HEK293 (cell line): ENCODE measurements around the gene RNF126.

ENCODE experiments used
- CTCF ChIA-PET: fragments of 350-600 bp; formaldehyde crosslinking; extraction: SDS; loops from one replicate; lab custom pipeline; 2021; ENCODE audit warnings: antibody characterized with exemption; lab: Yijun Ruan, JAX
- POLR2A ChIA-PET: fragments of 300-600 bp; formaldehyde crosslinking; extraction: SDS; loops from one replicate; lab custom pipeline; 2020; ENCODE audit warnings: antibody characterized with exemption, inconsistent platforms; lab: Yijun Ruan, JAX
- H3K27ac ChIP-seq: fragments of 200-500 bp; sonication (Bioruptor generic); 2 replicates; pipeline ENCODE4 v1.5.1; 2014; ENCODE audit warnings: low read depth, low read length, control low read depth, inconsistent platforms; ENCODE audit errors: extremely low read depth
- H3K36me3 ChIP-seq, 2 experiments: fragments of 200-500 bp in 1 of 2; sonication (Bioruptor generic) in 1 of 2; 1 replicate in 1 of 2; 2 replicates in 1 of 2; pipeline ENCODE4 v1.5.1; 2014 to 2017; ENCODE audit warnings: inconsistent platforms in 2 of 2, low read length in 2 of 2; ENCODE audit not compliant: control insufficient read depth in 2 of 2, insufficient read depth in 1 of 2
- H3K4me1 ChIP-seq: fragments of 200-500 bp; sonication (Bioruptor generic); 2 replicates; pipeline ENCODE4 v1.5.1; 2014; ENCODE audit warnings: mild to moderate bottlenecking, low read length, inconsistent platforms; ENCODE audit not compliant: control insufficient read depth, insufficient read depth
- H3K4me3 ChIP-seq: 2 replicates; pipeline ENCODE4 v1.5.1; 2011; ENCODE audit warnings: low read depth, mild to moderate bottlenecking, control low read depth, low read length, moderate library complexity
- H3K9me3 ChIP-seq: fragments of 200-500 bp; sonication (Bioruptor generic); 2 replicates; pipeline ENCODE4 v1.5.1; 2014; ENCODE audit warnings: low read depth, low read length, inconsistent platforms; ENCODE audit not compliant: control insufficient read depth, insufficient read depth
- SP7 ChIP-seq: fragments of 450-650 bp; formaldehyde crosslinking; IDR thresholded peaks from 2 replicates; pipeline ENCODE4 v1.5.1; 2016; ENCODE audit warnings: missing biosample characterization, missing genetic modification characterization
- ZBTB48 ChIP-seq: fragments of 450-650 bp; formaldehyde crosslinking; IDR thresholded peaks from 2 replicates; pipeline ENCODE4 v1.5.1; 2016; ENCODE audit warnings: missing biosample characterization, missing genetic modification characterization
- ZNF2 ChIP-seq: fragments of 450-650 bp; formaldehyde crosslinking; IDR thresholded peaks from 2 replicates; pipeline ENCODE4 v1.5.1; 2016; ENCODE audit warnings: missing biosample characterization, missing genetic modification characterization
- ZNF248 ChIP-seq: fragments of 450-650 bp; formaldehyde crosslinking; IDR thresholded peaks from 2 replicates; pipeline ENCODE4 v1.5.1; 2017; ENCODE audit warnings: missing biosample characterization, missing genetic modification characterization
- ZNF433 ChIP-seq: fragments of 450-650 bp; formaldehyde crosslinking; IDR thresholded peaks from 2 replicates; pipeline ENCODE4 v1.5.1; 2016; ENCODE audit warnings: missing biosample characterization, missing genetic modification characterization, low read depth
- ZNF530 ChIP-seq: fragments of 450-650 bp; formaldehyde crosslinking; IDR thresholded peaks from 2 replicates; pipeline ENCODE4 v1.5.1; 2016; ENCODE audit warnings: low read depth, missing biosample characterization, missing genetic modification characterization
- ZNF549 ChIP-seq: fragments of 450-650 bp; IDR thresholded peaks from 2 replicates; pipeline ENCODE4 v1.5.1; 2018; ENCODE audit warnings: missing biosample characterization, missing genetic modification characterization, mild to moderate bottlenecking, inconsistent platforms, moderate library complexity
- ZNF558 ChIP-seq: fragments of 450-650 bp; formaldehyde crosslinking; IDR thresholded peaks from 2 replicates; pipeline ENCODE4 v1.5.1; 2016; ENCODE audit warnings: missing biosample characterization, missing genetic modification characterization
- ZNF623 ChIP-seq: fragments of 450-650 bp; formaldehyde crosslinking; IDR thresholded peaks from 2 replicates; pipeline ENCODE4 v1.5.1; 2016; ENCODE audit warnings: missing biosample characterization, missing genetic modification characterization
- TF ChIP-seq, protein P1 (sequence below): fragments of 450-650 bp; formaldehyde crosslinking; IDR thresholded peaks from 2 replicates; pipeline ENCODE4 v1.5.1; 2016; ENCODE audit warnings: missing biosample characterization, missing genetic modification characterization
- TF ChIP-seq, protein P2 (sequence below): fragments of 450-650 bp; formaldehyde crosslinking; IDR thresholded peaks from 2 replicates; pipeline ENCODE4 v1.5.1; 2016; ENCODE audit warnings: missing biosample characterization, missing genetic modification characterization
- TF ChIP-seq, protein P3 (sequence below): fragments of 450-650 bp; formaldehyde crosslinking; IDR thresholded peaks from 2 replicates; pipeline ENCODE4 v1.5.1; 2017; ENCODE audit warnings: missing biosample characterization, missing genetic modification characterization
- TF ChIP-seq, protein P4 (sequence below): fragments of 450-650 bp; formaldehyde crosslinking; IDR thresholded peaks from 2 replicates; pipeline ENCODE4 v1.5.1; 2016; ENCODE audit warnings: missing biosample characterization, missing genetic modification characterization
- TF ChIP-seq, protein P5 (sequence below): fragments of 450-650 bp; formaldehyde crosslinking; IDR thresholded peaks from 2 replicates; pipeline ENCODE4 v1.5.1; 2016; ENCODE audit warnings: missing biosample characterization, missing genetic modification characterization

RNF126 gene

DNA sequence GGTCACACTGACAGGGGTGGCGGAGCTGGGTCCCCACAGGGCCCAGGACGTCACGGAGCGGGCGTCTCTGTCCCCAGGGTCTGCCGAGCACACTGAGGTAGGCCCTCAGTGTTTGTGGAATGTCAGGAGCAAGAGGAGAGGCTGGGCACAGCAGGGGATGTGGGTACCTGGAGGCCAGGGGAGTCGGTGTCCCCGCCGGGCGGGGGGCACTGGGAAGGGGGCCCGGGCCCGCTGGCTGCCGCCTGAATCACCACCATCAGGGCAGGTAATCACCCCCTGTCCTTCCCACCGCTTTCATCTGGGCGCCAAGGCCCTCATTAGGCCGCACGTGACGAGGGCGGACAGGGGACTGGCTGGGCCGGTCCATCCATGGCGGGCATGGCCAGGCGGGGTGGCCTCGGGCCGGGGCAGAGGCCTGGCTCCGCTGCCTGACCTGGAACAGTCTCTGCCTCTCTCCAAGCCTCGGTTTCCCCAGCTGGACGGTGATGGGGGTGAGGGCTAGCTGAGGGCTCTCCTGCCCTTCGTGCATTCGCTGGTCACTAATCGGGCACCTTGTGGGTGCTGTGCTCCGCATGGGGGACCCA is 22.3 kb downstream of the RNF126 start (continued):
- TF ChIP-seq, protein P1, sequence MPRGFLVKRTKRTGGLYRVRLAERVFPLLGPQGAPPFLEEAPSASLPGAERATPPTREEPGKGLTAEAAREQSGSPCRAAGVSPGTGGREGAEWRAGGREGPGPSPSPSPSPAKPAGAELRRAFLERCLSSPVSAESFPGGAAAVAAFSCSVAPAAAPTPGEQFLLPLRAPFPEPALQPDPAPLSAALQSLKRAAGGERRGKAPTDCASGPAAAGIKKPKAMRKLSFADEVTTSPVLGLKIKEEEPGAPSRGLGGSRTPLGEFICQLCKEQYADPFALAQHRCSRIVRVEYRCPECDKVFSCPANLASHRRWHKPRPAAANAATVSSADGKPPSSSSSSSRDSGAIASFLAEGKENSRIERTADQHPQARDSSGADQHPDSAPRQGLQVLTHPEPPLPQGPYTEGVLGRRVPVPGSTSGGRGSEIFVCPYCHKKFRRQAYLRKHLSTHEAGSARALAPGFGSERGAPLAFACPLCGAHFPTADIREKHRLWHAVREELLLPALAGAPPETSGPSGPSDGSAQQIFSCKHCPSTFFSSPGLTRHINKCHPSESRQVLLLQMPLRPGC (tag by site-specific recombination) = no peak
- no peak for TF ChIP-seq ZNF248 (tag by site-specific recombination)

DNA sequence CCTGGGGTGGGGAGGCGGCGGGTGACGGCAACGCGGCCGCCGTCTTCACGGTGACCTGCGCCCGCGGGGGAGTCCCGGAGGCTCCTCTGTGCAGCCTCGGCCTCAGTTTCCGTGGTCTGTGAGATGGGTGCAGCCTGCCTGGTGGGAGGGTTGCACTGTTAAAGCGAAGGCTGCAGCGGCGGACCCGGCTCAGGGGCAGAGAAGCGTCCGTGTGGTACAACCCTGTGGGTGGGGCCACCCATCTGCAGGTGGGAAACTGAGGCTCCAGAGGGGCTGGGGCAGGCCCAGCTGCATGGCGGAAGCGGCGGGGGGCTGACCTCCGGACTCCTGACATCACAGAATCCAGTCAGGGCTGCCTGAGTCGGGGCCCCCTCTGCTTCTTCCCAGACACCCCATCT is 22.9 kb downstream of the RNF126 start:
- Histone ChIP-seq H3K4me3 (no peak overlapping the region), H3K36me3 (peaks cover 0 to 4% of the 10 kb centered on the region in 2 experiments; a peak in 2 of 3 replicates), H3K4me1 (no peaks in the 10 kb centered on the region), H3K9me3 (no peaks in the 10 kb centered on the region), H3K27ac (no peak overlapping the region)
- ChIA-PET CTCF (no interaction called here), POLR2A (no interaction called here)
- TF ChIP-seq, protein P2, sequence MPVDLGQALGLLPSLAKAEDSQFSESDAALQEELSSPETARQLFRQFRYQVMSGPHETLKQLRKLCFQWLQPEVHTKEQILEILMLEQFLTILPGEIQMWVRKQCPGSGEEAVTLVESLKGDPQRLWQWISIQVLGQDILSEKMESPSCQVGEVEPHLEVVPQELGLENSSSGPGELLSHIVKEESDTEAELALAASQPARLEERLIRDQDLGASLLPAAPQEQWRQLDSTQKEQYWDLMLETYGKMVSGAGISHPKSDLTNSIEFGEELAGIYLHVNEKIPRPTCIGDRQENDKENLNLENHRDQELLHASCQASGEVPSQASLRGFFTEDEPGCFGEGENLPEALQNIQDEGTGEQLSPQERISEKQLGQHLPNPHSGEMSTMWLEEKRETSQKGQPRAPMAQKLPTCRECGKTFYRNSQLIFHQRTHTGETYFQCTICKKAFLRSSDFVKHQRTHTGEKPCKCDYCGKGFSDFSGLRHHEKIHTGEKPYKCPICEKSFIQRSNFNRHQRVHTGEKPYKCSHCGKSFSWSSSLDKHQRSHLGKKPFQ (tag by site-specific recombination) = no peak
- TF ChIP-seq, protein P1 (tag by site-specific recombination) = no peak
- no peak for TF ChIP-seq ZBTB48 (tag by site-specific recombination)
- TF ChIP-seq, protein P3, sequence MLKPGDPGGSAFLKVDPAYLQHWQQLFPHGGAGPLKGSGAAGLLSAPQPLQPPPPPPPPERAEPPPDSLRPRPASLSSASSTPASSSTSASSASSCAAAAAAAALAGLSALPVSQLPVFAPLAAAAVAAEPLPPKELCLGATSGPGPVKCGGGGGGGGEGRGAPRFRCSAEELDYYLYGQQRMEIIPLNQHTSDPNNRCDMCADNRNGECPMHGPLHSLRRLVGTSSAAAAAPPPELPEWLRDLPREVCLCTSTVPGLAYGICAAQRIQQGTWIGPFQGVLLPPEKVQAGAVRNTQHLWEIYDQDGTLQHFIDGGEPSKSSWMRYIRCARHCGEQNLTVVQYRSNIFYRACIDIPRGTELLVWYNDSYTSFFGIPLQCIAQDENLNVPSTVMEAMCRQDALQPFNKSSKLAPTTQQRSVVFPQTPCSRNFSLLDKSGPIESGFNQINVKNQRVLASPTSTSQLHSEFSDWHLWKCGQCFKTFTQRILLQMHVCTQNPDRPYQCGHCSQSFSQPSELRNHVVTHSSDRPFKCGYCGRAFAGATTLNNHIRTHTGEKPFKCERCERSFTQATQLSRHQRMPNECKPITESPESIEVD (tag by site-specific recombination) = no peak
- TF ChIP-seq, protein P4, sequence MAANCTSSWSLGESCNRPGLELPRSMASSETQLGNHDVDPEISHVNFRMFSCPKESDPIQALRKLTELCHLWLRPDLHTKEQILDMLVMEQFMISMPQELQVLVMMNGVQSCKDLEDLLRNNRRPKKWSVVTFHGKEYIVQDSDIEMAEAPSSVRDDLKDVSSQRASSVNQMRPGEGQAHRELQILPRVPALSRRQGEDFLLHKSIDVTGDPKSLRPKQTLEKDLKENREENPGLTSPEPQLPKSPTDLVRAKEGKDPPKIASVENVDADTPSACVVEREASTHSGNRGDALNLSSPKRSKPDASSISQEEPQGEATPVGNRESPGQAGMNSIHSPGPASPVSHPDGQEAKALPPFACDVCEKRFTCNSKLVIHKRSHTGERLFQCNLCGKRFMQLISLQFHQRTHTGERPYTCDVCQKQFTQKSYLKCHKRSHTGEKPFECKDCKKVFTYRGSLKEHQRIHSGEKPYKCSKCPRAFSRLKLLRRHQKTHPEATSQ (tag by site-specific recombination) = no peak
- TF ChIP-seq SP7 (tag by site-specific recombination) = no peak
- no peak for TF ChIP-seq ZNF433 (tag by site-specific recombination)
- TF ChIP-seq ZNF558 = no peak
- no peak for TF ChIP-seq ZNF2
- TF ChIP-seq ZNF623 (tag by site-specific recombination) = no peak
- TF ChIP-seq, protein P5, sequence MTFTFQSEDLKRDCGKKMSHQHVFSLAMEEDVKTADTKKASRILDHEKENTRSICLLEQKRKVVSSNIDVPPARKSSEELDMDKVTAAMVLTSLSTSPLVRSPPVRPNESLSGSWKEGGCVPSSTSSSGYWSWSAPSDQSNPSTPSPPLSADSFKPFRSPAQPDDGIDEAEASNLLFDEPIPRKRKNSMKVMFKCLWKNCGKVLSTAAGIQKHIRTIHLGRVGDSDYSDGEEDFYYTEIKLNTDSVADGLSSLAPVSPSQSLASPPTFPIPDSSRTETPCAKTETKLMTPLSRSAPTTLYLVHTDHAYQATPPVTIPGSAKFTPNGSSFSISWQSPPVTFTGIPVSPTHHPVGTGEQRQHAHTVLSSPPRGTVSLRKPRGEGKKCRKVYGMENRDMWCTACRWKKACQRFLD (tag by site-specific recombination) = no peak
- TF ChIP-seq ZNF530 (tag by site-specific recombination) = no peak
- TF ChIP-seq ZNF549 (tag by site-specific recombination) = no peak
